Measurements from ENCODE around the gene BBS9.

BBS9 gene

DNA sequence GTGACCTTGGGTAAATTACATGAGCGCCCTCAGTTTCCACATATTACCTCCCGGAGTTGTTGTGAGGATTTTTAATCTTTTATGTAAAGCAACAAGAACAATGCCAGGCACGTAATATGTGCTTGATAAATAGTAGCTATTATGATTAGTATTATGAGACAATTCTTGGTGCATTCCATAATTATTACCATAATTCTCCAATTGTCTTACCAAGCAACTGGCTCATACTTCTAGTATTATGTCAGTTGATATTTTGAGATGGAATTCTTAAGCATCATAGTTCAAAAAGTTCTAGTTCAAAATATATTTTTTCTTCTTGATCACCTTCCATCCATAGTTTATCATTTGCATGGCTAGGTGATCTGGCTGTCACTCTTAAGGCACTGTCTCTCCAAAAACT is 259.0 kb downstream of the BBS9 start:
- DNase-seq = no peak

DNA sequence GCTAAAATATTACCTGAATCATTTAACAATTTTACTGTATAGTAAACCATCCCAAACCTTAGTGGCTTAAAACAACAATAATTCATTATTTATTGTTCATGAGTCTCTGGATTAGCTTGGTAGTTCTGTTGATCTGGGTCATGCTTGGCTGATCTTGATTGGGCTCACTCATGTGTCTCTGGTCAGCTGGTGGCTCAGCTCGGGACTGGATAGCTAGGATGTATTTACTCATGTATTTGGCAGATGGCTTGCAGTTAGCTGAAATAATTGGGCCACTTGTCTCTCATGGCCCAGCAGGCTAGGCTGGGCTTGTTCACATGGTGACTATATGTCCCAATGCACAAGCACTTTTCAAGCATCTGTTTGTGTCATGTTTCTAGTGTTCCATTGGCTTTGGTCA is 262.8 kb downstream of the BBS9 start:
- DNase-seq = no peak

GRCh38 chr7:33393770-33394169 is 264.4 kb downstream of the BBS9 start:
- no peak for DNase-seq

- DNase-seq = no peak
Observed at GRCh38 chr7:33395340-33395739, 266.0 kb downstream of the BBS9 start.

DNA sequence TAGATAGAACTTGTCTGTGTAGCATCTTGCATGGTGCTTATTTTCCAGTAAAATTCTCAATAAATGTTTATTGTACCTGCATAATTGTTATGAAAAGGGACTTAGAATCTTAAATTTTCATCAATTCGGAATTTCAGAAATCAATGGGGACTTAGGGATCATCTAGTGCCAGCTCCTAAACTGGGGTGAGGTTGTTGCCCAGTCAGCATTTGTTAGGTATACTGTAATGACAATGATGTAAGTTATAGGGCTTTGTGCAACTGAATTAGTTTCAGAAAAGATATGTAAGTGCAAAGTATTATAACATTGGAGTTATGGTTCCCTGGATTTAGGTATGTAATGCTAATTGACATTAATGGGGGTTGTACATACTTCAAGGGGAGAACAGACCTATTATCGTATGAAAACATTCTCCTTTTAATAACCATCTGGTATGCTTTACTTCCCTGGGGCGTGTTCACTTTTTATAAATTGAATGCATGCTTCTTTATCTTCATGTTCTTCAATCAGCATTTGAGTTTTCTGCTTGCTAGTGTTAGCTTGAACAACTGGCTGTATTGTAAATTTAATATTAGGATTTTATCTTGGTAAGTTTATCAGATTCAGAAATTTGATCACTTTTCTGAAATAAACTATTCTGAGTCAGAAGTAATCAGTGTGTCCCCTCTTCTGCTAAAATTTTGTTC is 270.3 kb downstream of the BBS9 start:
- no peak for DNase-seq

DNA sequence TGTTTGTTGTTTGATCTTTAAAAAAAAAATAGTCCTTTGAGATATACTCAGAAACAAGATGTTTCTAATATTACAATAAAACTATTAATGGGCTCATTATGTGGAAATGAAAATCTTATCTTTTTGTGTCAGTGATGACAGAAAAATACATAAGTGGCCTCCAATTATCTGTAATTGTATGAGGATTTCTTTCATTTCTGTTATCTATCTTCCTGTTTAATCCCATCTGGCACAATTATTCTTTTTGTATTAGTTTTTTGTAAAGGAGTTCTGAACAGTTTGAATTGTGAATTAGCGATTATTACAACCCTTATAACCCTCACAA is 270.8 kb downstream of the BBS9 start:
- no peak for DNase-seq

DNA sequence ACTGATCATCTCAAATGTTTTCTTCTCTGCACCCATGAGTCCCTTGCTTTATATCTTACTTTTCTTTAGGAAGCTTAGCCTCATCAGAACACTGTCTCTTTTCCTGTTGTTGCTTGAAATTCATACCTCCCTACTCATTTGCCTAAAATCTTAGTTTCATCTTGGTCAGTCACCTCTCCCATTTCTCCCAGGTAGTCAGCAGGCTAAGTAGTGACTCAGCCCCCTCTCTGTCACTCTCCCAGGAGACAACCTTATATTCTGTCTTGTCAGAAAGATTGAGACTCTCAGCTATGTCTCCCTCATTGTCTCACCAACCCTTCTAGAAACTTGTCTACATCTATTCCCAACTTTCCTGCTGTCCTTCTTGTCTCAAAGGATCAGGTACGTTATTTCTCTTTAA is 280.9 kb downstream of the BBS9 start:
- no peak for DNase-seq

- no peak for DNase-seq
Observed at GRCh38 chr7:33411020-33411419, 281.7 kb downstream of the BBS9 start.

GRCh38 chr7:33412331-33412730 is 283.0 kb downstream of the BBS9 start:
- DNase-seq = no peak

- no peak for DNase-seq
Observed at GRCh38 chr7:33418251-33418701, 288.9 kb downstream of the BBS9 start.

- no peak for DNase-seq
Observed at GRCh38 chr7:33420311-33420940, 291.1 kb downstream of the BBS9 start.

- DNase-seq = no peak
Observed at GRCh38 chr7:33421429-33421828, 292.1 kb downstream of the BBS9 start.

DNA sequence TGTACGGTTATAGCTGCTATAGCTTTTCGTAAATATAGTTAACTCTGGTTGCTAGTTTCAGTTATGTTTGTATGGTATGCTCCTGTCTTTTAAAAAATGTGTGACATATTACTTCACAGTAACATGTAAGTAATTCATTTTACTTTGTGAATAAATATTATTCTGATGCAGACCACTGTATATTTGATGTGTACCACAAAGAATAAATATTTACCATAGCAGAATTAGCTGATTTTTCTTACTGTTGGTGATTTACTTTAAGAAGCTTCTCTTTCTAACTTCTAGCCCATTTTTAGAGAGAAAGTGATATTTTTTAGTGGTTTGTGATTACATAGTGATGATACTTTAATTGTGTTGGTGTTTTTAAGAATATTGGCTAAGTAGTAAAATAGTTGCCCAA is 292.8 kb downstream of the BBS9 start:
- DNase-seq = no peak

GRCh38 chr7:33422825-33423645 is 293.7 kb downstream of the BBS9 start:
- no peak for DNase-seq

GRCh38 chr7:33423646-33424020 is 294.3 kb downstream of the BBS9 start:
- DNase-seq = no peak

- DNase-seq = no peak
Observed at GRCh38 chr7:33425395-33425794, 296.0 kb downstream of the BBS9 start.

- no peak for DNase-seq
Observed at GRCh38 chr7:33425929-33426678, 296.7 kb downstream of the BBS9 start.

- no peak for DNase-seq
Observed at GRCh38 chr7:33428415-33428814, 299.1 kb downstream of the BBS9 start.

DNA sequence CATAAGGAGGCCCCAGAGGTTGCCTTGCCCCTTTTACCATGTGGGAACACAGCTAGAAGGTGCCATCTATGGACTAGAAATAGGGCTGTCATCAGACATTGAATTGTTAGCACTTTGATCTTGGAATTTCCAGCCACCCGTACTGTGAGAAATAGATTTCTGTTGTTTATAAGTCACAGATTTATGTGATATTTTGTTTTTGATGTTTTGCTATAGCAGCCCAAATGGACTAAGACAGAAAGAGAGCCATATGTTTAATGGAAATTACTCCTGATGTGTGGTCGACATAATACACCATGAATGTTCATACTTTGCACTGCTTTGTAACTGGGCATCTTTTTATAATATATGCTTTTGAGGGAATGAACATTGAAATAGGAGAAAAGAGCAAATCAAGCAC is 302.2 kb downstream of the BBS9 start:
- no peak for DNase-seq

GRCh38 chr7:33432821-33433220 is 303.5 kb downstream of the BBS9 start:
- no peak for DNase-seq

- DNase-seq = no peak
Observed at GRCh38 chr7:33433357-33433756, 304.0 kb downstream of the BBS9 start.

- no peak for DNase-seq
Observed at GRCh38 chr7:33444511-33444910, 315.1 kb downstream of the BBS9 start.

DNA sequence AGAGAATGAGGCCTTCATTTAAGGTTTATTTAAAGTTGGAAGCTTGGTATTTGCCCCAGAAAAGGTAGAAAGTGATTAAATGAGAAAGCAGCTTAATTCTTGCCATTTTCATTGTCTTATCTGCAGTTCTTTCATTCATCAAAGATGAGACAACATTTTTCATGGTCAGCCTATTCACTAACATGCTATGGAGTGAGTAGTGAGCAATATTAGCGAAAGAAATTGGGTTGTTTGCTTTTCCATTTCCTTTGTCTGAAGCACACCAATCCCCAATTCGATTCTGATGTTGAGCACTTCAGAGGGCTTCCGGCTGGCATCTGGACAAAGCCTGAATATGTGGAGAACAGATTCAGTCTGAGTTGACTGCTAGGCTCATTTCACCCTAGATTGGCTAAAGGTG is 317.2 kb downstream of the BBS9 start:
- no peak for DNase-seq

All from femur (tissue), 1 donor.